WTC11 (cell line): Measurements from ENCODE around the gene KNOP1. TPM values are rescaled to one million over a fixed set of nuclear protein-coding genes. Genes with fewer than 3 reads are reported as not detected.

Experiments used
- ATAC-seq: fragments of 200-7000 bp; cut with Tn5 transposase; 2 replicates; pipeline ENCODE4 v1.10.0; 2021; ENCODE audit warnings: mild to moderate bottlenecking, moderate library complexity
- CTCF ChIA-PET: fragments of 300-600 bp; sonication (Branson Sonifier 250); formaldehyde crosslinking; loops from one replicate; lab custom pipeline; 2021; ENCODE audit warnings: antibody characterized with exemption; lab: Charles Lee
- POLR2A ChIA-PET: fragments of 350-600 bp; sonication (Branson Sonifier 250); formaldehyde crosslinking; loops from one replicate; lab custom pipeline; 2021; ENCODE audit warnings: antibody characterized with exemption; lab: Charles Lee
- DNase-seq: peaks from one replicate; pipeline ENCODE4 v3.0.0; 2021; ENCODE audit warnings: low spot score
- H3K27ac Mint-ChIP-seq: 2 replicates; pipeline ENCODE4 v1.8.0; 2021; ENCODE audit warnings: mixed read lengths
- H3K27me3 Mint-ChIP-seq: 2 replicates; pipeline ENCODE4 v1.8.0; 2021; ENCODE audit warnings: low read depth, mild to moderate bottlenecking, moderate library complexity, mixed read lengths
- H3K36me3 Mint-ChIP-seq: 2 replicates; pipeline ENCODE4 v1.8.0; 2021; ENCODE audit warnings: mixed read lengths
- H3K4me1 Mint-ChIP-seq: 2 replicates; pipeline ENCODE4 v1.8.0; 2022; ENCODE audit warnings: mixed read lengths
- H3K4me3 Mint-ChIP-seq: 2 replicates; pipeline ENCODE4 v1.8.0; 2021; ENCODE audit warnings: mild to moderate bottlenecking, moderate library complexity, mixed read lengths
- H3K9me3 Mint-ChIP-seq: 2 replicates; pipeline ENCODE4 v1.8.0; 2021; ENCODE audit warnings: mixed read lengths
- AFF4 ChIP-seq: sonication (generic); formaldehyde crosslinking; IDR thresholded peaks from 2 replicates; pipeline ENCODE4 v1.8.1; 2023; ENCODE audit warnings: mild to moderate bottlenecking, missing genetic modification reagents, borderline replicate concordance
- ATF3 ChIP-seq: sonication (generic); formaldehyde crosslinking; conservative IDR thresholded peaks from 2 replicates; pipeline ENCODE4 v1.8.1; 2022; ENCODE audit warnings: mild to moderate bottlenecking, missing genetic modification reagents
- E2F1 ChIP-seq: sonication (generic); formaldehyde crosslinking; IDR thresholded peaks from 2 replicates; pipeline ENCODE4 v1.8.0; 2022; ENCODE audit warnings: mild to moderate bottlenecking, missing genetic modification reagents
- FOXK1 ChIP-seq: sonication (generic); formaldehyde crosslinking; IDR thresholded peaks from 2 replicates; pipeline ENCODE4 v1.8.0; 2022; ENCODE audit warnings: mild to moderate bottlenecking, moderate library complexity, missing genetic modification reagents
- FOXP1 ChIP-seq: sonication (generic); formaldehyde crosslinking; IDR thresholded peaks from 2 replicates; pipeline ENCODE4 v1.8.0; 2022; ENCODE audit warnings: missing genetic modification reagents, mild to moderate bottlenecking, moderate library complexity, borderline replicate concordance
- NR3C1 ChIP-seq: sonication (generic); formaldehyde crosslinking; conservative IDR thresholded peaks from 2 replicates; pipeline ENCODE4 v1.8.1; 2023; ENCODE audit warnings: low read depth, mild to moderate bottlenecking, missing genetic modification reagents
- OVOL2 ChIP-seq: fragments of 250-450 bp; sonication (Bioruptor Pico); IDR thresholded peaks from 2 replicates; pipeline ENCODE4 v1.9.0; 2021; ENCODE audit warnings: mild to moderate bottlenecking, borderline replicate concordance
- PREB ChIP-seq: sonication (generic); formaldehyde crosslinking; IDR thresholded peaks from 2 replicates; pipeline ENCODE4 v1.8.1; 2022; ENCODE audit warnings: mild to moderate bottlenecking, missing genetic modification reagents, moderate library complexity, borderline replicate concordance
- RELA ChIP-seq: sonication (generic); formaldehyde crosslinking; IDR thresholded peaks from 2 replicates; pipeline ENCODE4 v1.8.1; 2022; ENCODE audit warnings: missing genetic modification reagents, mild to moderate bottlenecking, borderline replicate concordance
- RORB ChIP-seq: fragments of 250-450 bp; sonication (Bioruptor Pico); IDR thresholded peaks from 2 replicates; pipeline ENCODE4 v1.9.0; 2021; ENCODE audit warnings: mild to moderate bottlenecking
- SOX15 ChIP-seq: fragments of 250-450 bp; sonication (Bioruptor Pico); IDR thresholded peaks from 2 replicates; pipeline ENCODE4 v1.9.0; 2021; ENCODE audit warnings: mild to moderate bottlenecking
- STAT6 ChIP-seq: sonication (generic); formaldehyde crosslinking; conservative IDR thresholded peaks from 2 replicates; pipeline ENCODE4 v1.8.1; 2023; ENCODE audit warnings: mild to moderate bottlenecking, low read depth, missing genetic modification reagents, moderate library complexity
- USF1 ChIP-seq: sonication (generic); formaldehyde crosslinking; IDR thresholded peaks from 2 replicates; pipeline ENCODE4 v1.8.0; 2022; ENCODE audit warnings: mild to moderate bottlenecking, missing genetic modification reagents
- USF2 ChIP-seq: sonication (generic); formaldehyde crosslinking; IDR thresholded peaks from 2 replicates; pipeline ENCODE4 v1.8.1; 2023; ENCODE audit warnings: mild to moderate bottlenecking, missing genetic modification reagents, moderate library complexity
- ZMAT4 ChIP-seq: fragments of 250-450 bp; sonication (Bioruptor Pico); IDR thresholded peaks from 2 replicates; pipeline ENCODE4 v1.9.0; 2021; ENCODE audit warnings: mild to moderate bottlenecking
- ZNF121 ChIP-seq: sonication (generic); formaldehyde crosslinking; IDR thresholded peaks from 2 replicates; pipeline ENCODE4 v1.8.0; 2023; ENCODE audit warnings: missing genetic modification reagents
- ZNF219 ChIP-seq: sonication (generic); formaldehyde crosslinking; IDR thresholded peaks from 2 replicates; pipeline ENCODE4 v1.8.0; 2023; ENCODE audit warnings: missing genetic modification reagents, mild to moderate bottlenecking, borderline replicate concordance
- ZNF532 ChIP-seq: fragments of 250-450 bp; sonication (Bioruptor Pico); IDR thresholded peaks from 2 replicates; pipeline ENCODE4 v1.9.0; 2021; ENCODE audit warnings: mild to moderate bottlenecking, borderline replicate concordance
- total RNA-seq: library from RNA; stranded (reverse); gene quantifications from 3 replicates; pipeline ENCODE4 v1.2.3, GENCODE V29; 2021

The KNOP1 gene
- total RNA-seq, 1 experiment from 2014 or later = 102 TPM

- TF ChIP-seq FOXK1 = no peak
- no peak for TF ChIP-seq ZMAT4 (CRISPR knock-in tag)
These were observed 53.9 kb downstream of the KNOP1 start (continued) for GRCh38 chr16:19664166-19664565.

GRCh38 chr16:19662351-19662750 lies 55.7 kb downstream of the KNOP1 start:
- H3K27ac Mint-ChIP-seq = no peak overlapping the region
- no peak; the same call in 1 of the 2 replicates for ATAC-seq

More at GRCh38 chr16:19662351-19662750, 55.7 kb downstream of the KNOP1 start:
- Mint-ChIP-seq H3K9me3 (peaks cover 24% of the 10 kb centered on the region), H3K36me3 (peaks cover 48% of the 10 kb centered on the region), H3K4me1 (no peaks in the 10 kb centered on the region), H3K4me3 (no peak overlapping the region), H3K27me3 (peaks cover 9% of the 10 kb centered on the region)
- TF ChIP-seq RORB (CRISPR knock-in tag) (no peak), FOXP1 (CRISPR knock-in tag) (no peak), ZNF121 (CRISPR knock-in tag) (no peak), OVOL2 (no peak), PREB (no peak), ZNF219 (CRISPR knock-in tag) (no peak), AFF4 (CRISPR knock-in tag) (no peak), RELA (CRISPR knock-in tag) (no peak), E2F1 (CRISPR knock-in tag) (no peak), STAT6 (no peak), ATF3 (CRISPR knock-in tag) (no peak), SOX15 (no peak), NR3C1 (CRISPR knock-in tag) (no peak), USF1 (CRISPR knock-in tag) (no peak), ZNF532 (CRISPR knock-in tag) (no peak), USF2 (CRISPR knock-in tag) (no peak)
- POLR2A ChIA-PET = interaction anchor here (0.7 kb wide), 1 partner anchor 34 kb away, joined by 3 read pairs; no protein-coding TSS in a partner anchor
- DNase-seq = no peak
- CTCF ChIA-PET = interaction anchor here (1.6 kb wide), 1 partner anchor 79 kb away, joined by 5 read pairs; no protein-coding TSS in a partner anchor
